HepG2 (cell line): ENCODE results near the gene SCG2. TPM values are rescaled to one million over a fixed set of nuclear protein-coding genes. Genes with fewer than 3 reads are reported as not detected.

Experiments used
- ATAC-seq: fragments of 200-7000 bp; cut with Tn5 transposase; 3 replicates; pipeline ENCODE4 v1.9.1; 2020; ENCODE audit warnings: mild to moderate bottlenecking, moderate library complexity
- Bru-seq: library from RNA; stranded (reverse); fragments of 400-500 nt; gene quantifications from one replicate; lab custom pipeline; 2021; lab: Mats Ljungman, UMichigan
- BruChase-seq, 2 experiments: library from RNA; stranded (reverse); fragments of 400-500 nt; gene quantifications; one replicate each; lab custom pipeline; 2021; lab: Mats Ljungman, UMichigan
- BruUV-seq: library from RNA; stranded (reverse); fragments of 400-500 nt; replicated peaks from 2 replicates; lab custom pipeline; 2021; lab: Mats Ljungman, UMichigan
- CTCF ChIA-PET: fragments of 300-600 bp; formaldehyde crosslinking; extraction: SDS; loops from one replicate; lab custom pipeline; 2021; ENCODE audit warnings: low total read pairs, inconsistent platforms, low intra/inter-chr PET ratio; lab: Yijun Ruan, JAX
- POLR2A ChIA-PET: fragments of 350-600 bp; sonication (Branson Sonifier 250); formaldehyde crosslinking; loops from one replicate; lab custom pipeline; 2020; ENCODE audit warnings: antibody characterized with exemption, inconsistent platforms; lab: Yijun Ruan, JAX
- DNase-seq: peaks from one replicate; pipeline ENCODE4 v3.0.0-alpha.2; 2015; ENCODE audit warnings: low spot score
- FAIRE-seq: peaks from 3 replicates; lab custom pipeline; 2011; peaks lifted over from hg19 to GRCh38; lab: Jason Lieb, UNC
- H2AFZ ChIP-seq: one replicate; pipeline ENCODE4 v1.6.1; 2011; ENCODE audit warnings: low read length, inconsistent platforms
- H3K27ac ChIP-seq: fragments of 300-600 bp; 3 replicates; pipeline ENCODE4 v1.8.0; 2011; ENCODE audit warnings: mixed run types, mild to moderate bottlenecking, mixed read lengths, low read length, inconsistent platforms; ENCODE audit not compliant: insufficient read depth; ENCODE audit errors: extremely low read length
- H3K27me3 ChIP-seq, 2 experiments: fragments of 200-600 bp in 1 of 2; 2 replicates in 1 of 2; 3 replicates in 1 of 2; pipeline versions ENCODE4 v1.6.0 to v1.8.0; 2011; ENCODE audit warnings: low read length in 2 of 2, mild to moderate bottlenecking in 2 of 2, moderate library complexity in 2 of 2, inconsistent platforms in 1 of 2; ENCODE audit not compliant: insufficient read depth in 2 of 2, control insufficient read depth in 1 of 2
- H3K36me3 ChIP-seq, 2 experiments: fragments of 200-600 bp in 1 of 2; replicated peaks in 1 of 2; 2 replicates in 1 of 2; 3 replicates in 1 of 2; pipeline versions ENCODE4 v1.5.1 to v1.8.0; 2011; ENCODE audit warnings: low read length in 2 of 2, inconsistent platforms in 1 of 2; ENCODE audit not compliant: insufficient read depth in 2 of 2, control insufficient read depth in 1 of 2
- H3K4me1 ChIP-seq: 2 replicates; pipeline ENCODE4 v1.5.1; 2012; ENCODE audit warnings: low read length, inconsistent platforms; ENCODE audit not compliant: insufficient read depth
- H3K4me2 ChIP-seq: 2 replicates; pipeline ENCODE4 v1.6.0; 2011; ENCODE audit warnings: low read depth, low read length, inconsistent platforms
- H3K4me3 ChIP-seq, 3 experiments: fragments of 200-600 bp in 1 of 3; sonication (generic), shearing (Covaris generic) in 1 of 3; replicated peaks in 1 of 3; 2 replicates each; pipeline ENCODE4 v1.5.1; 2011 to 2016; ENCODE audit warnings: low read length in 3 of 3, inconsistent platforms in 2 of 3, low read depth in 2 of 3, mild to moderate bottlenecking in 2 of 3, control low read depth in 1 of 3, mixed read lengths in 1 of 3; ENCODE audit not compliant: insufficient read depth in 1 of 3
- H3K79me2 ChIP-seq: one replicate; pipeline ENCODE4 v1.6.1; 2011; ENCODE audit warnings: low read length, inconsistent platforms; ENCODE audit not compliant: insufficient read depth
- H3K9ac ChIP-seq: 2 replicates; pipeline ENCODE4 v1.6.0; 2011; ENCODE audit warnings: mild to moderate bottlenecking, low read depth, low read length, inconsistent platforms; ENCODE audit not compliant: insufficient read depth
- H3K9me3 ChIP-seq: 2 replicates; pipeline ENCODE4 v1.5.1; 2012; ENCODE audit warnings: mild to moderate bottlenecking, low read length
- H4K20me1 ChIP-seq: 2 replicates; pipeline ENCODE4 v1.6.0; 2011; ENCODE audit warnings: inconsistent platforms, mild to moderate bottlenecking, low read length, moderate library complexity; ENCODE audit not compliant: insufficient read depth
- BCL3 ChIP-seq: sonication (generic); formaldehyde crosslinking; IDR thresholded peaks from 2 replicates; pipeline ENCODE4 v1.5.1; 2020; ENCODE audit warnings: mild to moderate bottlenecking, missing genetic modification reagents, moderate library complexity
- GTF2F1 ChIP-seq: fragments of 150-350 bp; IDR thresholded peaks from 2 replicates; pipeline ENCODE4 v1.6.1; 2014; ENCODE audit warnings: low read length
- HMG20B ChIP-seq: conservative IDR thresholded peaks from 2 replicates; pipeline ENCODE4 v1.6.1; 2016; ENCODE audit warnings: missing genetic modification reagents, missing compliant biosample characterization
- JUND ChIP-seq: sonication (generic); formaldehyde crosslinking; IDR thresholded peaks from 2 replicates; pipeline ENCODE4 v1.8.0; 2022; ENCODE audit warnings: mild to moderate bottlenecking, missing genetic modification reagents
- NFKB2 ChIP-seq: sonication (generic); formaldehyde crosslinking; IDR thresholded peaks from 2 replicates; pipeline ENCODE4 v1.4.0; 2020; ENCODE audit warnings: missing genetic modification reagents, borderline replicate concordance
- PCBP1 ChIP-seq: fragments of 200-400 bp; formaldehyde crosslinking; IDR thresholded peaks from 2 replicates; pipeline ENCODE4 v1.6.1; 2017; ENCODE audit warnings: mild to moderate bottlenecking, low read depth, low read length, borderline replicate concordance
- RCOR2 ChIP-seq: IDR thresholded peaks from 2 replicates; pipeline ENCODE4 v1.6.1; 2016; ENCODE audit warnings: missing biosample characterization, missing genetic modification reagents
- REST ChIP-seq, 2 experiments: IDR thresholded peaks; 2 replicates each; pipeline ENCODE4 v1.6.1; 2011 to 2012; ENCODE audit warnings: low read length in 2 of 2, borderline replicate concordance in 1 of 2, low read depth in 1 of 2, mild to moderate bottlenecking in 1 of 2, moderate library complexity in 1 of 2
- SP4 ChIP-seq: sonication (generic); formaldehyde crosslinking; IDR thresholded peaks from 2 replicates; pipeline ENCODE4 v1.8.1; 2023; ENCODE audit warnings: mild to moderate bottlenecking, missing genetic modification reagents
- TEAD3 ChIP-seq: optimal IDR thresholded peaks from 2 replicates; pipeline ENCODE3; 2016; ENCODE audit warnings: borderline replicate concordance
- ZFP37 ChIP-seq: sonication (generic); formaldehyde crosslinking; IDR thresholded peaks from 2 replicates; pipeline ENCODE4 v1.4.0; 2020; ENCODE audit warnings: missing genetic modification reagents, borderline replicate concordance
- ZFP62 ChIP-seq: sonication (generic); formaldehyde crosslinking; IDR thresholded peaks from 2 replicates; pipeline ENCODE4 v1.4.0; 2020; ENCODE audit warnings: missing genetic modification reagents
- ZNF264 ChIP-seq: sonication (generic); formaldehyde crosslinking; IDR thresholded peaks from 2 replicates; pipeline ENCODE4 v1.4.0; 2020; ENCODE audit warnings: missing genetic modification reagents
- ZNF792 ChIP-seq: IDR thresholded peaks from 2 replicates; pipeline ENCODE4 v1.6.1; 2016
- ZZZ3 ChIP-seq: sonication (generic); formaldehyde crosslinking; IDR thresholded peaks from 2 replicates; pipeline ENCODE4 v1.4.0; 2020; ENCODE audit warnings: missing genetic modification reagents, mild to moderate bottlenecking, borderline replicate concordance
- whole genome bisulfite sequencing: methylation state at CpG from one replicate; pipeline ENCODE4 v1.1.6; 2017; ENCODE audit warnings: low lambda C conversion rate; 5-methylcytosine and 5-hydroxymethylcytosine counted together
- in situ Hi-C: cut with HindIII; loops from 2 replicates; pipeline ENCODE4 v1.10.0; 2017; ENCODE audit warnings: low pct_unique_long_range_greater_than_20kb; ENCODE audit not compliant: extremely low pct_ligation_motif_present
- intact Hi-C: fragments of 100-400 bp; cut with micrococcal nuclease; formaldehyde crosslinking; loops from one replicate; pipeline ENCODE4 v1.10.0; 2022; ENCODE audit not compliant: unreplicated experiment
- long read RNA-seq, 2 experiments: library from RNA in 1 of 2; library from polyadenylated mRNA in 1 of 2; stranded (forward) in 1 of 2; unstranded in 1 of 2; transcript quantifications; one replicate each; pipeline ENCODE4 v2.0.0, GENCODE V29; 2019 to 2022
- polyA minus RNA-seq, 3 experiments: library from RNA; depleted of rRNA, polyadenylated mRNA; stranded (reverse); fragments of >200 nt; gene quantifications; 2 replicates each; pipeline ENCODE4 v1.2.3, GENCODE V29; 2011; ENCODE audit warnings: low replicate concordance in 1 of 3
- polyA plus RNA-seq, 8 experiments: library from polyadenylated mRNA; depleted of rRNA in 3 of 8; stranded (reverse) in 7 of 8; unstranded in 1 of 8; fragments of >200 nt; fragmentation: Illumina TruSeq in 4 of 8; extraction: Trizol in 4 of 8; gene quantifications; 2 replicates each; pipeline versions ENCODE4 v1.2.1 to v1.2.3, GENCODE V29; 2011 to 2016; ENCODE audit warnings: low read depth in 4 of 8, missing spikeins in 1 of 8, mixed read lengths in 1 of 8; ENCODE audit not compliant: insufficient read depth in 1 of 8
- total RNA-seq, 5 experiments: library from RNA; depleted of rRNA; stranded (reverse); fragments of >200 nt; fragmentation: Illumina TruSeq; extraction: Trizol; gene quantifications; 2 replicates each; pipeline ENCODE4 v1.2.3, GENCODE V29; 2016; ENCODE audit warnings: low read depth in 1 of 5

SCG2 gene
- total RNA-seq (2016; rRNA removed; fragmentation: Illumina TruSeq; extraction: Trizol) (not detected in 2 replicates), polyA plus RNA-seq (2011; rRNA removed) (not detected in 2 replicates), polyA minus RNA-seq (2011; rRNA and poly(A)+ RNA removed; ENCODE audit: low replicate concordance) (not detected in 2 replicates), Bru-seq, nascent RNA (not detected), BruChase-seq, experiment 1, labeled RNA remaining after a 6-hour chase (percentile 23 among the genes with signal in this experiment), BruChase-seq, experiment 2, labeled RNA remaining after a 2-hour chase (percentile 11 among the genes with signal in this experiment)
- not detected in 2 replicates for total RNA-seq (2016; cell fraction: cytosol; rRNA removed; fragmentation: Illumina TruSeq; extraction: Trizol; ENCODE audit: low read depth)
- not detected in 2 replicates for total RNA-seq (2016; cell fraction: insoluble cytoplasmic fraction; rRNA removed; fragmentation: Illumina TruSeq; extraction: Trizol)
- total RNA-seq (2016; cell fraction: membrane; rRNA removed; fragmentation: Illumina TruSeq; extraction: Trizol), result not detected in 2 replicates
- total RNA-seq (2016; cell fraction: nucleus; rRNA removed; fragmentation: Illumina TruSeq; extraction: Trizol), result not detected in 2 replicates
- polyA plus RNA-seq (2011; cell fraction: cytosol; rRNA removed), result not detected in 2 replicates
- polyA plus RNA-seq (2011; cell fraction: nucleus; rRNA removed), result not detected in 2 replicates
- polyA plus RNA-seq (2012), result not detected in 2 replicates
- polyA plus RNA-seq (2016; cell fraction: cytosol; fragmentation: Illumina TruSeq; extraction: Trizol; ENCODE audit: low read depth), result not detected in 2 replicates
- polyA plus RNA-seq (2016; cell fraction: insoluble cytoplasmic fraction; fragmentation: Illumina TruSeq; extraction: Trizol; ENCODE audit: low read depth), result not detected in 2 replicates
- not detected in 2 replicates for polyA plus RNA-seq (2016; cell fraction: membrane; fragmentation: Illumina TruSeq; extraction: Trizol; ENCODE audit: low read depth)
- polyA plus RNA-seq (2016; cell fraction: nucleus; fragmentation: Illumina TruSeq; extraction: Trizol; ENCODE audit: insufficient read depth, low read depth), result 0.23 TPM in 1 of 2 replicates, not detected in the other
- polyA minus RNA-seq (2011; cell fraction: cytosol; rRNA and poly(A)+ RNA removed), result not detected in 2 replicates
- polyA minus RNA-seq (2011; cell fraction: nucleus; rRNA and poly(A)+ RNA removed), result not detected in 2 replicates
- long read RNA-seq, experiment 1, result 0 reads
- long read RNA-seq, experiment 2, result 0 reads

- ChIA-PET CTCF (no interaction called here), POLR2A (no interaction called here)
- Histone ChIP-seq H3K36me3 (no peaks in the 10 kb centered on the region), H4K20me1 (no peaks in the 10 kb centered on the region), H3K27me3 (peaks cover 0 to 3% of the 10 kb centered on the region in 2 experiments; a peak in 1 of 5 replicates), H3K4me1 (no peaks in the 10 kb centered on the region), H3K4me3 (no peak within 1 kb of the TSS), H2AFZ (no peak within 1 kb of the TSS), H3K79me2 (no peaks in the 10 kb centered on the region), H3K9me3 (no peaks in the 10 kb centered on the region), H3K4me2 (no peak within 1 kb of the TSS), H3K9ac (no peak within 1 kb of the TSS), H3K27ac (no peak within 1 kb of the TSS)
- DNase-seq, result peak; percentile 42
- intact Hi-C loops (loop anchor here (1.0 kb wide), 1 partner anchor 143 kb away; no protein-coding TSS in a partner anchor), in situ Hi-C loops (no loop called here)
- FAIRE-seq, result no peak
- peak; percentile 100 for ATAC-seq
- no TSS peak for BruUV-seq
- 7% methylated on average over 17 of the region's 17 CpGs for WGBS
- 0 out of 2 replicates have a peak, but pooled peaks have one; percentile 37 for TF ChIP-seq BCL3 (CRISPR knock-in tag)
- peak; percentile 81 to 97 for TF ChIP-seq REST (IDR thresholded peaks at IDR 0.05; ENCODE audit: borderline replicate concordance in 1 of 2, low read depth in 1 of 2, low read length in 2 of 2)
- no peak for TF ChIP-seq HMG20B (CRISPR knock-in tag)
- TF ChIP-seq ZFP37 (CRISPR knock-in tag), result peak; percentile 54; the same call in 1 of the 2 replicates
- no peak for TF ChIP-seq RCOR2 (CRISPR knock-in tag)
- peak; percentile 55; the same call in 1 of the 2 replicates for TF ChIP-seq NFKB2
- peak; percentile 36 for TF ChIP-seq TEAD3 (CRISPR knock-in tag)
- TF ChIP-seq PCBP1, result no peak
- no peak for TF ChIP-seq GTF2F1
- TF ChIP-seq ZNF792 (CRISPR knock-in tag), result peak; percentile 65
- TF ChIP-seq ZNF264 (CRISPR knock-in tag), result 0 out of 2 replicates have a peak, but pooled peaks have one; percentile 32
- no peak for TF ChIP-seq ZZZ3 (CRISPR knock-in tag)
- TF ChIP-seq JUND (CRISPR knock-in tag), result no peak
- TF ChIP-seq ZFP62 (CRISPR knock-in tag), result no peak
- TF ChIP-seq SP4 (CRISPR knock-in tag), result no peak
Measured at GRCh38 chr2:223601932-223602666, at the start of gene SCG2. SCG2 (minus strand) TSS chr2:223602361; CDS start chr2:223599282, 3,079 bp downstream.
